H1 (cell line): ENCODE results near the gene FANCE. TPM values are rescaled to one million over a fixed set of nuclear protein-coding genes. Genes with fewer than 3 reads are reported as not detected.

ENCODE experiments used
- CTCF ChIA-PET: fragments of 300-600 bp; sonication (Branson Sonifier 250); formaldehyde crosslinking; loops from one replicate; lab custom pipeline; 2021; ENCODE audit not compliant: partially characterized antibody; lab: Charles Lee
- POLR2A ChIA-PET: fragments of 300-600 bp; sonication (Branson Sonifier 250); formaldehyde crosslinking; loops from one replicate; lab custom pipeline; 2021; ENCODE audit warnings: inconsistent platforms; ENCODE audit not compliant: partially characterized antibody; lab: Charles Lee
- DNase-seq, 2 experiments: peaks; one replicate each; pipeline versions ENCODE4 v3.0.0 to v3.0.0-alpha.2; 2010 to 2022; ENCODE audit warnings: low spot score in 2 of 2, low read depth in 1 of 2, mixed read lengths in 1 of 2
- FAIRE-seq: peaks from 2 replicates; lab custom pipeline; 2011; peaks lifted over from hg19 to GRCh38; lab: Jason Lieb, UNC
- H2AFZ ChIP-seq: 2 replicates; pipeline ENCODE4 v1.8.1; 2012; ENCODE audit warnings: low read length, inconsistent platforms
- H2AK5ac ChIP-seq: 2 replicates; pipeline ENCODE4 v1.6.1; 2013; ENCODE audit warnings: low read depth, low read length
- H2BK120ac ChIP-seq: replicated peaks from 2 replicates; pipeline ENCODE3; 2013; ENCODE audit warnings: low read depth, low read length, inconsistent platforms
- H2BK12ac ChIP-seq: 2 replicates; pipeline ENCODE4 v1.6.1; 2013; ENCODE audit warnings: low read depth, low read length
- H2BK15ac ChIP-seq: 2 replicates; pipeline ENCODE4 v1.6.1; 2013; ENCODE audit warnings: low read length
- H2BK20ac ChIP-seq: 2 replicates; pipeline ENCODE4 v1.6.1; 2013; ENCODE audit warnings: low read length
- H2BK5ac ChIP-seq: 2 replicates; pipeline ENCODE4 v1.6.1; 2013; ENCODE audit warnings: low read depth, low read length
- H3K14ac ChIP-seq: 2 replicates; pipeline ENCODE4 v1.6.1; 2013; ENCODE audit warnings: inconsistent platforms; ENCODE audit not compliant: insufficient read length
- H3K18ac ChIP-seq: 2 replicates; pipeline ENCODE4 v1.6.1; 2013; ENCODE audit warnings: low read length; ENCODE audit errors: extremely low read depth
- H3K23ac ChIP-seq: 2 replicates; pipeline ENCODE4 v1.6.1; 2013; ENCODE audit warnings: inconsistent platforms; ENCODE audit not compliant: insufficient read length
- H3K23me2 ChIP-seq: 2 replicates; pipeline ENCODE4 v1.6.1; 2013; ENCODE audit warnings: low read depth, low read length
- H3K27ac ChIP-seq: 2 replicates; pipeline ENCODE4 v1.6.1; 2011; ENCODE audit warnings: low read depth, low read length, inconsistent platforms
- H3K27me3 ChIP-seq, 4 experiments: replicated peaks in 1 of 4; 1 replicate in 1 of 4; 2 replicates in 3 of 4; pipeline versions ENCODE4 v1.6.1 to v1.8.1; 2011 to 2013; ENCODE audit warnings: low read length in 3 of 4, mild to moderate bottlenecking in 3 of 4, inconsistent platforms in 2 of 4, mixed read lengths in 2 of 4, moderate library complexity in 1 of 4; ENCODE audit not compliant: control insufficient read depth in 3 of 4, insufficient read depth in 3 of 4; ENCODE audit errors: extremely low read depth in 1 of 4
- H3K36me3 ChIP-seq, 4 experiments: 2 replicates each; pipeline versions ENCODE4 v1.6.1 to v1.8.1; 2011 to 2013; ENCODE audit warnings: mild to moderate bottlenecking in 4 of 4, low read length in 3 of 4, moderate library complexity in 2 of 4, control low read depth in 1 of 4, inconsistent platforms in 1 of 4; ENCODE audit not compliant: insufficient read depth in 4 of 4, control insufficient read depth in 2 of 4
- H3K4ac ChIP-seq: replicated peaks from 2 replicates; pipeline ENCODE3; 2013; ENCODE audit warnings: low read length, low read depth, mixed read lengths, inconsistent platforms; ENCODE audit not compliant: insufficient read length
- H3K4me1 ChIP-seq, 4 experiments: replicated peaks in 1 of 4; 1 replicate in 1 of 4; 2 replicates in 3 of 4; pipeline versions ENCODE4 v1.6.1 to v1.8.1; 2011 to 2013; ENCODE audit warnings: low read length in 3 of 4, inconsistent platforms in 2 of 4, mixed read lengths in 1 of 4; ENCODE audit not compliant: insufficient read depth in 4 of 4, control insufficient read depth in 3 of 4
- H3K4me2 ChIP-seq, 2 experiments: 2 replicates each; pipeline versions ENCODE4 v1.6.1 to v1.8.1; 2011 to 2013; ENCODE audit warnings: low read depth in 2 of 2, low read length in 2 of 2, control low read depth in 1 of 2, inconsistent platforms in 1 of 2, mild to moderate bottlenecking in 1 of 2; ENCODE audit not compliant: insufficient read depth in 1 of 2
- H3K4me3 ChIP-seq, 4 experiments: fragments of 200-600, 300-600 bp in 1 of 4; sonication (generic), shearing (Covaris generic), sonication (Bioruptor Twin) in 1 of 4; 2 replicates each; pipeline versions ENCODE4 v1.5.1 to v1.8.1; 2011 to 2016; ENCODE audit warnings: low read length in 4 of 4, low read depth in 3 of 4, control low read depth in 2 of 4, inconsistent platforms in 2 of 4, mild to moderate bottlenecking in 2 of 4, mixed read lengths in 1 of 4, moderate library complexity in 1 of 4; ENCODE audit not compliant: insufficient read depth in 2 of 4; ENCODE audit errors: extremely low read depth in 1 of 4
- H3K56ac ChIP-seq: replicated peaks from 2 replicates; pipeline ENCODE3; 2013; ENCODE audit warnings: low read depth, mild to moderate bottlenecking, mixed read lengths, low read length, inconsistent platforms; ENCODE audit not compliant: insufficient read length
- H3K79me1 ChIP-seq: 2 replicates; pipeline ENCODE4 v1.6.1; 2013; ENCODE audit warnings: low read depth, low read length, control low read depth
- H3K79me2 ChIP-seq, 2 experiments: 2 replicates each; pipeline versions ENCODE4 v1.6.1 to v1.8.1; 2012 to 2013; ENCODE audit warnings: low read length in 2 of 2, mild to moderate bottlenecking in 2 of 2, inconsistent platforms in 1 of 2; ENCODE audit not compliant: insufficient read depth in 2 of 2, control insufficient read depth in 1 of 2
- H3K9ac ChIP-seq, 4 experiments: replicated peaks in 1 of 4; 1 replicate in 1 of 4; 2 replicates in 3 of 4; pipeline versions ENCODE4 v1.6.1 to v1.8.1; 2011 to 2013; ENCODE audit warnings: low read depth in 3 of 4, low read length in 3 of 4, control low read depth in 2 of 4, mild to moderate bottlenecking in 2 of 4, moderate library complexity in 2 of 4, inconsistent platforms in 1 of 4; ENCODE audit errors: extremely low read depth in 1 of 4
- H3K9me3 ChIP-seq, 2 experiments: 2 replicates each; pipeline versions ENCODE4 v1.6.1 to v1.8.1; 2012 to 2013; ENCODE audit warnings: mild to moderate bottlenecking in 2 of 2, moderate library complexity in 2 of 2, control low read depth in 1 of 2, inconsistent platforms in 1 of 2, low read depth in 1 of 2, low read length in 1 of 2, mixed read lengths in 1 of 2; ENCODE audit not compliant: insufficient read depth in 2 of 2
- H4K20me1 ChIP-seq, 2 experiments: replicated peaks in 1 of 2; 2 replicates each; pipeline versions ENCODE3 to v1.8.1; 2011 to 2013; ENCODE audit warnings: inconsistent platforms in 2 of 2, low read length in 2 of 2, mild to moderate bottlenecking in 1 of 2; ENCODE audit not compliant: insufficient read depth in 2 of 2, control insufficient read depth in 1 of 2
- H4K5ac ChIP-seq: 2 replicates; pipeline ENCODE4 v1.6.1; 2013; ENCODE audit warnings: low read length, low read depth, mixed read lengths, inconsistent platforms; ENCODE audit not compliant: insufficient read length
- H4K8ac ChIP-seq: 2 replicates; pipeline ENCODE4 v1.8.0; 2013; ENCODE audit warnings: mild to moderate bottlenecking, moderate library complexity, low read length, inconsistent platforms; ENCODE audit not compliant: insufficient read depth; ENCODE audit errors: extremely low read depth
- H4K91ac ChIP-seq: replicated peaks from 2 replicates; pipeline ENCODE3; 2013; ENCODE audit warnings: low read length, mixed read lengths, inconsistent platforms; ENCODE audit not compliant: insufficient read length
- WGBS, 2 experiments: shearing (Covaris generic) in 1 of 2; methylation state at CpG; one replicate each; pipeline versions ENCODE4 v1.1.6 to v1.1.7; 2013 to 2015; ENCODE audit warnings: low lambda C conversion rate in 2 of 2, mixed read lengths in 2 of 2, inconsistent platforms in 1 of 2, low coverage in 1 of 2, missing lambda C conversion rate in 1 of 2; ENCODE audit not compliant: insufficient replicate concordance in 2 of 2, insufficient coverage in 1 of 2, insufficient read length in 1 of 2; ENCODE audit errors: extremely low coverage in 1 of 2, missing lambda C conversion rate in 1 of 2; 5-methylcytosine and 5-hydroxymethylcytosine counted together
- polyA plus RNA-seq, 7 experiments: library from polyadenylated mRNA; depleted of rRNA in 3 of 7; stranded (reverse) in 5 of 7; unstranded in 2 of 7; fragments of >200 nt in 5 of 7; fragments of 200-250 nt in 2 of 7; gene quantifications; 1 replicate in 5 of 7; 2 replicates in 1 of 7; 4 replicates in 1 of 7; pipeline versions ENCODE4 v1.2.1 to v1.2.3, GENCODE V29; 2011 to 2013; ENCODE audit warnings: missing spikeins in 2 of 7, mixed read lengths in 2 of 7
- total RNA-seq: library from RNA; stranded (reverse); fragmentation: NEBNext Ultra II Directional; extraction: Animal tissue kit (Norgen Biotek cat#: 25700); gene quantifications from 2 replicates; pipeline ENCODE4 v1.2.1, GENCODE V29; 2021

FANCE gene
- total and polyA plus RNA-seq, 2 of the 8 experiments (the other 6 are each of a cell fraction or from before 2014, with no cell fraction given), result 16.1 to 17.0 TPM

- 86% methylated on average over 4 of the region's 4 CpGs; no CpG with 5 or more reads in 1 of the 2 experiments for WGBS, 2 experiments
- peaks cover 0 to 10% of the 10 kb centered on the region in 2 experiments; a peak in 2 of 4 replicates for H3K79me2 ChIP-seq
Measured at GRCh38 chr6:35483062-35483461, 30.9 kb downstream of the FANCE start.

More at GRCh38 chr6:35483062-35483461, 30.9 kb downstream of the FANCE start:
- no peak overlapping the region for H3K4ac ChIP-seq
- H3K23me2 ChIP-seq, result peaks cover 5% of the 10 kb centered on the region; the same call in 1 of the 2 replicates
- H3K23ac ChIP-seq, result no peak overlapping the region
- no peak overlapping the region for H2AFZ ChIP-seq
- no peak overlapping the region for H3K9ac ChIP-seq
- H3K4me2 ChIP-seq, result no peak overlapping the region
- DNase-seq, result no peak
- H2AK5ac ChIP-seq, result no peak overlapping the region; the same call in 1 of the 2 replicates
- peak overlapping the region; percentile 9; the same call in 1 of the 2 replicates for H3K18ac ChIP-seq
- FAIRE-seq, result no peak
- CTCF ChIA-PET, result interaction anchor here (0.9 to 4.7 kb wide), 4 partner anchors 12 to 187 kb away, joined by 3 to 28 read pairs (median 10); partner anchors contain the start of gene RPL10A
- peaks cover 0 to 5% of the 10 kb centered on the region in 2 experiments for H4K20me1 ChIP-seq
- peaks cover 0 to 15% (median 3%) of the 10 kb centered on the region in 4 experiments; a peak in 2 of 8 replicates for H3K36me3 ChIP-seq
- H3K27ac ChIP-seq, result no peak overlapping the region
- no peak overlapping the region for H4K5ac ChIP-seq
- no peak overlapping the region for H2BK15ac ChIP-seq
- POLR2A ChIA-PET, result interaction anchor here (1.2 to 37.6 kb wide), 3 partner anchors 5 to 281 kb away, joined by 3 to 1319 read pairs (median 1319); partner anchors contain the start of genes RPL10A and TEAD3
- no peak overlapping the region for H2BK120ac ChIP-seq
- H3K4me1 ChIP-seq, result peaks cover 18 to 33% (median 29%) of the 10 kb centered on the region in 4 experiments
- H3K79me1 ChIP-seq, result peaks cover 6% of the 10 kb centered on the region
- H2BK12ac ChIP-seq, result no peak overlapping the region
- no peak overlapping the region for H3K4me3 ChIP-seq
- H2BK5ac ChIP-seq, result no peak overlapping the region
- H4K91ac ChIP-seq, result no peak overlapping the region
- no peak overlapping the region for H3K56ac ChIP-seq
- no peaks in the 10 kb centered on the region for H3K9me3 ChIP-seq
- H3K14ac ChIP-seq, result no peak overlapping the region
- H4K8ac ChIP-seq, result no peak overlapping the region; the same call in 1 of the 2 replicates
- no peak overlapping the region for H2BK20ac ChIP-seq
- no peaks in the 10 kb centered on the region; a peak in 1 of 7 replicates for H3K27me3 ChIP-seq
